Posterior cingulate gyrus (tissue), 11 donors: Measurements from ENCODE around the gene WIPI1.
"Not testable (repeated sequence)": the region's sequence is repeated elsewhere in the genome, so short reads cannot be mapped to it uniquely, and the experiment has no call there.

Experiments used
- DNase-seq, 10 donors: peaks; one replicate each; pipeline versions ENCODE4 v3.0.0 to v3.0.0-alpha.2; 2020 to 2021; ENCODE audit warnings: mixed read lengths in 3 of 10
- intact Hi-C: fragments of 100-400 bp; cut with DNase I; formaldehyde crosslinking; loops from one replicate; pipeline ENCODE4 v1.15.1; 2023

WIPI1 gene, protein sequence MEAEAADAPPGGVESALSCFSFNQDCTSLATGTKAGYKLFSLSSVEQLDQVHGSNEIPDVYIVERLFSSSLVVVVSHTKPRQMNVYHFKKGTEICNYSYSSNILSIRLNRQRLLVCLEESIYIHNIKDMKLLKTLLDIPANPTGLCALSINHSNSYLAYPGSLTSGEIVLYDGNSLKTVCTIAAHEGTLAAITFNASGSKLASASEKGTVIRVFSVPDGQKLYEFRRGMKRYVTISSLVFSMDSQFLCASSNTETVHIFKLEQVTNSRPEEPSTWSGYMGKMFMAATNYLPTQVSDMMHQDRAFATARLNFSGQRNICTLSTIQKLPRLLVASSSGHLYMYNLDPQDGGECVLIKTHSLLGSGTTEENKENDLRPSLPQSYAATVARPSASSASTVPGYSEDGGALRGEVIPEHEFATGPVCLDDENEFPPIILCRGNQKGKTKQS

DNA sequence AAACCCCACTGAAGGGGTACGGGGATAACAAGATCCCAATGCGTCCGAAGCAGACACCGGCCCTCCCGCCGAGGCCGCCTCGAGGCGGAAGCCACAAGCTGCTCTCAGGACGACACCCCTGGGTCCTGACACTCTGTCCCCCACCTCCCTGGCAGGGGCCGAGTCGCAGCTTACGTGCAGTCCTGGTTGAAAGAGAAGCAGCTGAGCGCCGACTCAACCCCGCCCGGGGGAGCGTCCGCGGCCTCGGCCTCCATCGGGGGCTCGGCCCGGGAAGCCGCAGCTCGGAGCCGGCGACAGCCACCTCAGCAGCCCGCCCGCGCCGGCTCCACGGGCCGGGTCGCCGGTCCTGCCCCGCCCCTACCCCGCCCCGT, at the start of gene WIPI1:
Gene WIPI1, minus strand, starts transcription at position 329 of the 371 bp plus-strand sequence. Its CDS starts 75 bp downstream, at position 254.
- peak in 5 of 10 donors; percentile 28 to 90 (median 40) for DNase-seq

DNA sequence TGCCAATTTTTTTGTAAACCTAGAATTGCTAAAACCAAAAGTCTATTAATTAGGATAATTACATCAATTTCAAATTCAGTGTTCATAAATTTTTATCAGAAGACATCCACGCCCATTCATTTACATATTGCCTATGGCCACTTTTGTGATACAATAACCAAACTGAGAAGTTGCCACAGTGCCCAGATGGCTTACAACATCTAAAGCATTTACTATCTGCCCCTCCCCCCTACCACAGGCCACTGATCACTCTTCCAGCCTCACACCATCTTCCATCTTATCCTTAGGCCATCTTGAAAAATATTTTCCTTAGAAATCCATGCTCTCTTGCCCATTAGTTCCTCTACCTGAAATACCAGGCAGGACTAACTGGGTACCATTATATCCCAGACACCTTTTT, 48.7 kb upstream of the WIPI1 start:
- DNase-seq, result no peak
- intact Hi-C loops, result no loop called here

More for the DNA sequence above, at the start of gene WIPI1:
- intact Hi-C loops, result loop anchor here (2.0 to 5.0 kb wide), 2 partner anchors 55 to 208 kb away; partner anchors contain the start of genes AMZ2 and PRKAR1A

DNA sequence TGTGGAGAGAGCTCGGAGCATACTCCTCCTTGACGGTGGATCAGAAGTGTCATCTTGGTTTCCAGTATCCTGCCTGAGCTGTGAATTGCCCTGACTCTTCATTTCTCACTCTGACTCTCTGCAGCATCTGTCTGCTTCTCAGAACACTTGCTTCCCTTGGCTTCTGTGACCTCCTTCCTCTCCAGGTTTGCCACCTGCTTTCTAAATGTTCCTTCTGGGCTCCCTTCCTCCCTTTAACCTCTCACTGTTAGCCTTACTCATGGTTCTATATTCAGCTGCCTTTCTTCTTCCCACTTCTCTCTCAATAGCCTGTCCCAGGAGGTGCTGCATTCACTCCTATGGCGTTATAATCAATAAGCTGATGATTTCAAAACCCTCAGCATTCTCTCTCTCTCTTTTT, 43.8 kb upstream of the WIPI1 start:
- DNase-seq, result no peak
- intact Hi-C loops, result no loop called here

DNA sequence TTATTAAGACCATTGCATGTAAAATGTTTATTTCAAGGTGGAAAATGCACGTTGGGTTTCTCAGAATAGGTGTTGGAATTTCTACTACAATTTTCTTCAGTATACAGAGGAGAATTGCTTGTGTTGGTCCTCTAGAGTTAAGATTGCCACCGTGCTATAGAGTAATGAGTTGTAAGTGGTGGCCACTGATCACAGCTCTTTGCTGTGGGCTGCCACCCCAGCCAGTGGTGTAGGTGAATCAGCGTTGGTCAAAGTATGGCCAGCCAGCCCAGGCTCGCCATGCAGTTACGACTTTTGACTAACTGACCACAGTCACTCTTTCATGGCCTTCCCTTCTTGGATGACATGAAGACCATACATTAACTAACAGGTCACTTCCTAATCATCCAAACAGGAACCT, 42.3 kb upstream of the WIPI1 start:
- intact Hi-C loops, result no loop called here
- no peak for DNase-seq

DNA sequence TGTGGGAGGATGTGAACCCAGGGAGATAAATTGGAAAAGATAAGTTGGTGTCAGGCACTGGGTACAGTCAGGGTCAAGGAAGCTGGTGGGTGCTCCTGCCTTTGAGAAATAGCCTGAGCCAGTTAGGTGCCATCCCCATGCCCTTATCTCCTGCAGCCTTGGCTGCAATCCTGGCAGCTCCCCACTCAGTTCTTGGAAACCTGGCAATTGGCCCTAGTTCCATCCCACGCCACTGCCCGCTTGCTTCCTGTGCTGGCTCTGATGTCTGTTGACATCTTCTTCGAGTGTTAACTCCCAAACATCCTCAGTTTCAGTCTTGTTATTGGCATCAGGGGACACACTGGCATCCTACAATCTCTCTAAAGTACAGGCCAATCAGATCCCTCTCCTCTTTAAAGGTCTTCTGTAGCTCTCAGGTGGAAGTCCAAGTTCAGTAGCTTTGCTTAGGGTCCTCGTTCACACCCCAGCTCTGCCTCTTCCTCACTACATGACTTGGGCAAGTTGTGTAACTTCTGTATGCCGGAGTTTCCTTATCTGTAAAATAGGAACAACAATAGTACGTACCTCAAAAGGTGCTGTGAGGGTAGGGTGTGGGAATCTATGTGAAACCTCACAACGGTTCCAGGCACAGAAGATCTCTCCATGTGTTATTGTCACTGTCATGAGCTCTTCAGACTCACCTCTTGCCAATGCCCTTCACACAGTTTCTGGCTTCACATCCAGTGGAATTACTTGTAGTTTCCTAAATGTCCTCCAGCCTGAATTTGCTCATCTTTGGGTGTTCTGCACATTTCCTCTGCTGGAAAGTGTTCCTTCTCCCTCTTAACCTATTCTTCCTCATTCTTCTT, 41.4 kb upstream of the WIPI1 start:
- no peak for DNase-seq
- intact Hi-C loops, result no loop called here

DNA sequence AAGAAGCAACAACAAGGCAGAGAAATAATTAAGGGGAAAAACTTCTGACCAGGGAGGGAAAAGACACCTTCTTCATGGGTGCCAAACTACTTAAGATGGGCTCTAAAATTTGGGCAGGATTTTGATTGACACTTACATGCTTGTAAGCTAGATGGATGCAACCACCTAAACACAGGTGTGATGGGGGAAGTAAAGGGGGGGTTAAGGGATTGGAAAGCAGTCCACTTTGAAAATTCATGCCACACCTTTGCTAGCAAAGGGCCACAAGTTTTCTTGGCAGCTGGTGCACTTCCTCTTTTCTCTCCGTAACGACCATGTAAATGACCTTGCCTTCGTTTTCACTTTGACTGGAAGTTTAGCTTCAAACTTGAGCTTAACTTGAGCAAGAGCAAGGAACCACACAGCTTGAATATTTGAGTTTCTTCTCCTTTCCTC, 40.6 kb upstream of the WIPI1 start:
- intact Hi-C loops, result no loop called here
- DNase-seq, result no peak

DNA sequence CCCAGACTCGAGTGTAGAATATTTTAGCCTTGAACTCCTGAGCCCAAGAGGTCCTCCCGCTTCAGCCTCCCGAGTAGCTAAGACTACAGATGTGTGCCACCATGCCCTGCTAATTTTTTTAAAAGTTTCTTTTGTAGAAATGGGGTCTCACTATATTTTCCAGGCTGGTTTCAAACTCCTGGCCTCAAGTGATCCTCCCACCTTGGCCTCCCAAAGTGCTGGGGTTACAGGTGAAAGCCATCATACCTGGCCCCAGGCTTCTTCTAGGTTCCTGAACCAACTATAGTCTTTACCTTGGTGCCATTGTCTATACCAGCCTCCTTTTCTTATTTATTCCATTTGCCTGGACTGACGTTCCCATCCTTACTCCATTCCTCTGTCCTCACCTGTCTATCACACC, 37.8 kb upstream of the WIPI1 start:
- no peak for DNase-seq

DNA sequence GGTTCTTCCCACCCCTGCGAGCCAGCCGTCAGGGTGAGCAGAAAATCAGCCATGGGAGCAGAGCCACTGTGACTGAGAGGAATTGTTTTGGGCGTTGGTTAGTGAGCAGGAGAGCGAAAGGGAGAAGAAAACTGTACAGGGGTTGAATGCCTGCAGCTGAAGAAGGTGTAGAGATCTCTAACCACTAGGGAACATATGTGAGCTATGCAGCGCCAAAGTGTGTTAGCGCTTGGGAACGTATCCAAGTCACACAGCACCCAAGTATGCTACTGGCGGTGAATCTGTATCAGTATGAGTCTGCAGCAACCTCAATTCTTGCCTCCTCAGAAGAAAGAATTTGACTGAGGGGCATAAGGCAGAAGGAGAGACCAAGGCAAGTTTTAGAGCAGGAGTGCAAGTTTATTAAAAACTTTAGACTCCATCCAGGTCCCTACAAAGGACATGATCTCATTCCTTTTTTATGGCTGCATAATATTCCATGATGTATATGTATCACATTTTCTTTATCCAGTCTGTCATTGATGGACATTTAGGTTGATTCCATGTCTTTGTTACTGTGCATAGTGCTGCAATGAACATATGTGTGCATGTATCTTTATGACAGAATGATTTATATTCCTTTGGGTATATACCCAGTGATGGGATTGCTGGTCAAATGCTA, 35.2 kb upstream of the WIPI1 start:
- DNase-seq, result not testable (repeated sequence)

More for the DNA sequence above, 37.8 kb upstream of the WIPI1 start:
- intact Hi-C loops, result no loop called here

DNA sequence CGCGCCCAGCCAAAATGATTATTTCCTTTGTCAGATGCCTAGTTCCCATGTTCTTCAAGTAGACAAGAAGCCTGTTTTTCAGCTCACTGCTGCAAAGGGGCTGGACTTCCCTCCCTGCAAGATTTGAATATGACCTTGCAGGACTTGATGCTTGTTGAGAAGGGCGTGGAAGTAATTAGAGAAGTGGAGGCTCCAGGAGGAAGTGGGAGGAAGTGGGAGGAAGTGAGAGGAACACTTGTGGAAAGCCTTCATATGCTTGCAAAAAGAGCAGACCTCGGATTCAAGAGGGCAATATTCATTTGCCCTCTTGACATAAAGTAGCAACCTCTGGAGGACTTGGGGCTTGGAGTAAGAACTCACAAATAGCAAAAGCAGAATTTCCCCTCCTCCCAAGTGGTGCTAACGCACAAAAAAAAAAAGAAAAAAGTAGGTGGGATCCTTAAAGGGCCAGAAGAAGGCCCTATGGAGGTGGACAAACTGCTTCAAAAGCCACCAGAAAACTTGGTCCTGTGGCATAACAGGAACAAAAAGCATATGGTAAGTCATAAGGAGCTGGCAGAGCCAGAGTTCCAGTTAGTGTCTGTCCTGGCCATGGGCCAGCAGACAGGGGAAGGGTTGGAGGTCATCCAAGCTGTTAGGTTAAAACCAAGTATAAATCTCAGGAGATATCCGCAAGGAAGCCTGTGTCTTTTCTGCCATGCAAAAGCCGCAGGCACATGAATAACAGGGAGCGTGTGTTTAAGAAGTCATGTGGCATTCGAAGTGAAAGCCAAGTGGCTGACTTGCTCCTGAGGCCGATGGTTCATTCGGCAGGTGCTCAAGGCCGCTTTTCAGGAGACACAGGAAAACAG, 34.3 kb upstream of the WIPI1 start:
- DNase-seq, result no peak
- intact Hi-C loops, result no loop called here

More for the DNA sequence above, 35.2 kb upstream of the WIPI1 start:
- intact Hi-C loops, result not testable (repeated sequence)

DNA sequence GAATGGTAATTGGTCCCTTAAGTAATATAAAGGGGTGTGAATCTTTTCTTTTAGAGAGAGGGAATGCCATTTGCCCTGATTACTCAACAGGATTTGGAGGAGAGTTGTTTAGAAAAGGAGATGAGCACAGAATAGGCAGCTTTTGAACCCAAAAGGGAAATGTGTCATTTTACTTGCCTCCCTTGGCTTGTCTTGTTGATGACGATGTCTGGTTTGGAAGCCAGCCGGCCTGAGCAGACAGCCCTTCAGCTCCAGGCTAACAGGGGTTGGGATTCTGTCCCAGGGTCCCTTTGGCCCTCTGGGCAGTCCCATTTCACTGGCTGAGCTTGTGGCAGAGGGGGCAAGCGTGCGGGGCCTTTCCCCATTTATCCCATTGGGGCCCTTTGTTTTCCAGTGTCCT, 32.6 kb upstream of the WIPI1 start:
- intact Hi-C loops, result no loop called here
- DNase-seq, result no peak

DNA sequence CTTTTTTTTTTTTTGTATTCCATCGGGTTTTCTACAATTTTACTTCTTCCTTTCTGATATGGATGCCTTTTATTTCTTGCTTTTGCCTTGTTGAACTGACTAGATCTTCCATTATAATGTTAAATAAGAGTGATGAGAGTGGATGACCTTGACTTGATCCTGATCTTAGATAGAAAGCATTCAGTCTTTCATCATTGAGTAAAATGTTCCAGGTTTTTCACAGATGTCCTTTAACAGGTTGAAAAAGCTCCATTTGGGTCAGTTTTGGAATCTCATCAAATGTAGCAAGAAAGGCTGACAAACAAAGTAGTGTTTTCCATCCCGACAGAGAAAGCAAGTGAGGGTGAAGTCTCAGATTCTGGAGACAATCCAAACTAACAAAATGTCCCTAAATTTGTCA, 27.2 kb upstream of the WIPI1 start:
- intact Hi-C loops, result no loop called here
- DNase-seq, result no peak

DNA sequence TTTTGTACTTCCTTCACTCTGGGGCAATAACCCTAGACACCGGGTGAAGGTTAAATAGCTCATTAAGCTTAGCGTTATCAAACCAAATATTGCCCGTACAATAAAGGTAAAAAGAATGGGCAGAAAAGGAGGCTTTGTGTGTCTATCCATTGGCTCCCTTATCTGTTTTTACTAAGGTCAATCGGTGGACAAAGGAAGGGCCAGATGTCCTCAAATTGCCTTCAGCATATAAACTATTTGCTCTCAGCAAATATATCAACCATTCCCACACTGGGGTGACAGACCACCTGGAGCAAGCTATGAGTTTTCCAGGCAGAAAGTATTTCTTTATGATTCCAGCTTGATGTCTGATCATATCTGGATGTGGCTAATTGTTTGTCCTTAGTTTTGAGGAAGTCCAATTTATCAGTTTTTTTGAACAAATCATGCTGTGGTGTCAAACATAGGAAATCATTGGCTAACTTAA, 25.3 kb upstream of the WIPI1 start:
- no peak for DNase-seq
- intact Hi-C loops, result no loop called here

DNA sequence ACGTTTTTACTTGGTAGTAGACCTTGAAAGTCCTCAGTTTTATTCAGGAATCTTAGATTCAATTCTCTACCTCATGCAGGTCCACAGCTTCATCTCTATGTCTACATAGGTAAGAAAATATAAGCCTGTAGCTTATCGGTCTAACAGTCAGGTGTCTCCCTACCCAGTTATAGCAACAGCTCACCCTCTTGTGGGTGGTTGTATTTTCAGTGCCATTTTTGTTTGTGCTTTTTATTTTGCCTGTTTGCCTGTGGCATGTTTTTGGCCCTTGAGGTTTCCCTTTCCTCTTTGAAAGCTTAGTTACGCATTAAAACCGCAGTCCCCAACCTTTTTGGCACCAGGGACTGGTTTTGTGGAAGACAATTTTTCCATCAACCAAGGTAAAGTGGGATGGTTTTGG, 23.6 kb upstream of the WIPI1 start:
- DNase-seq, result no peak
- intact Hi-C loops, result no loop called here

DNA sequence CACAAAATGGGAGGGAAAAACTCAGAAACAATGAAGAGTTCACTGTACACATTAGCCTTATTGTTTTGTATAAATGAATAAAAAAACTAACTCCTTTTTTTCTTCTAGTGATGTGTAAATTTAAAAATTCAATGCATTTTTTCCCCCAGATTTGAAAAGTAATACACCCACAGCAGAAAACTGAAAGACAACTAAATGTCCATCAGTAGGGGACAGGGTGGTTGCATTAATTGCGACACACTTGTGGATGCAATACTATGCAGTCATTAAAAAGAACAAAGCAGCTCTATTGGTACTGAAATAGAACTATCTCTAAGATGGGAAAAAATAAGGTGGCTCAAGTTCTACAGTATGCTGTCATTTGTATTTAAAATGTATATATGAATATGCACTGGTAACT, 13.7 kb upstream of the WIPI1 start:
- no peak for DNase-seq
- intact Hi-C loops, result no loop called here

DNA sequence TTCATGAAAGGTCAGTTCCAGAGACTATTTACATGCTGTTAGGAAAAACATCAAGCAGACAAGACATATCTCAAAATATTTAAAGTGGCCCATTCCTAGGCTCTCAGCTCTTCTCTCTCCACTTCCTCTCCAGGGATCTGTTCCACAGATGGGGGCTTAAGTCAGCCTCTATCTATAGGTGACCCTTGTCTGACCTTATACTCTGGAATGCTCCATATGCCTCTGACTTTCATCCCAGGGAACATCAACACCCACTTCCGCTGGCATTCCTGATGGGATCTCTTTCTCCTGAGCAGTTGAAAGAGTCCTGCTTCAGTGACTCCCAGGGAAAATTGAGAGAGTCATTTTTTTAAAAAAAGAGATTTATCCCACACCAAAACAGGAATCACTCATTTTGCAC, 11.5 kb upstream of the WIPI1 start:
- no peak for DNase-seq
- intact Hi-C loops, result loop anchor here (5.0 kb wide), 1 partner anchor 289 kb away; no protein-coding TSS in a partner anchor

DNA sequence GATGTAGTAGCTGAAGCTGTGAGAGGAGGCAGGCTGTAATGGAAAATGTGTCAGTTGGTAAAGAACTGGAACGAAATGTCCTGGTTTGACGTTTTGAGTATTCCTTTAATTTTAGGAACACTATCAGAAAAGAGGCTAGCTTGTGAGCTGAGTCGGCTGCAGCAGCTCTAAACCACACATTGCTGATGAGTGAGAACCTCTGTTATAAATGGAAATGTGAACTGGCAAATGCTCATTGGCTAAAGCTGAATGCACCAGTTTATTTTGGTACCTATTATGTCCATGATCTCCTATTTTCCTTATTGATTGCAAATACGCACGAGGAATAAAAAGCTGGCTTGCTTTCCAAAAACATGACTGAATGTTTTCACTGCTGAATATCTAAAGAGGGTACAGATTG, 11.0 kb upstream of the WIPI1 start:
- intact Hi-C loops, result loop anchor here (5.0 kb wide), 1 partner anchor 289 kb away; no protein-coding TSS in a partner anchor
- DNase-seq, result no peak

DNA sequence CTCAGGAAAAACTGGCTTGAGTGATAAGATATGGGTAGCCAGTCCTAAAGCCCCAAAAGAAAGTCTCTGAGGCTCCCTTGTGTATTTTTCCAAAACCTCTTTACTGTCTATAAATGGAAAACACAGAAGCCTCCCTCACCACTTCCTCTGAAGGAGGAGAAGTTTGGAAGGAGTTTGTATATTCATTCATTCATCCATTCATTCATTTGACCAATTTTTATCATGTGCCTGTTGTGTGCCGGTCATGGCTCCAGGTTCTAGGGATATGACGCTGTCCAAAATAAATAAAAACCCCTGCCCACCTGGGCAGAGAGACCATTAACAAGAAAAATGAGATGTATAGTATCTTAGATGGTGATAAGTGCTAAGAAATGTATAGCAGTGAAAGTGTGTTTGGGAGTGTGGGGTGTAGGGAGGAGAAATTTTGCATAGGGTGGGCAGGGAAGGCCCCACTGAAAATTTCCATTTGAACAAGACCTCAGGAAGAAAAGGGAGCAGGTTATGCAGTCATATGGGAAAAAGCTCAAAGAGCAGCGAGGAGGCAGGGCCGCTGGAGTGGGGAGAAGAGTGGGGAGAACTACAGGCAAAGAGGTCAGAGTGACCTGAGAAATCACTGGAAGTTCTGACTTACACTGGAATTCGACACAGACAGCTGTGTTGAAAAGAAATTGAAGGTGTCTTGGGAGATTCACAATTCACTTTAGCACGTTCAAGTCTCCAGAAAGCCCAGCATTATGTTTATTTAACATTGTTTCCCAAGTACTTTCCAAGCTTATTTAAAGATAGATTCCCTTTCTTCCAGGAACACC, 6.1 kb upstream of the WIPI1 start:
- intact Hi-C loops, result loop anchor here (2.0 kb wide), 1 partner anchor 201 kb away; no protein-coding TSS in a partner anchor

DNA sequence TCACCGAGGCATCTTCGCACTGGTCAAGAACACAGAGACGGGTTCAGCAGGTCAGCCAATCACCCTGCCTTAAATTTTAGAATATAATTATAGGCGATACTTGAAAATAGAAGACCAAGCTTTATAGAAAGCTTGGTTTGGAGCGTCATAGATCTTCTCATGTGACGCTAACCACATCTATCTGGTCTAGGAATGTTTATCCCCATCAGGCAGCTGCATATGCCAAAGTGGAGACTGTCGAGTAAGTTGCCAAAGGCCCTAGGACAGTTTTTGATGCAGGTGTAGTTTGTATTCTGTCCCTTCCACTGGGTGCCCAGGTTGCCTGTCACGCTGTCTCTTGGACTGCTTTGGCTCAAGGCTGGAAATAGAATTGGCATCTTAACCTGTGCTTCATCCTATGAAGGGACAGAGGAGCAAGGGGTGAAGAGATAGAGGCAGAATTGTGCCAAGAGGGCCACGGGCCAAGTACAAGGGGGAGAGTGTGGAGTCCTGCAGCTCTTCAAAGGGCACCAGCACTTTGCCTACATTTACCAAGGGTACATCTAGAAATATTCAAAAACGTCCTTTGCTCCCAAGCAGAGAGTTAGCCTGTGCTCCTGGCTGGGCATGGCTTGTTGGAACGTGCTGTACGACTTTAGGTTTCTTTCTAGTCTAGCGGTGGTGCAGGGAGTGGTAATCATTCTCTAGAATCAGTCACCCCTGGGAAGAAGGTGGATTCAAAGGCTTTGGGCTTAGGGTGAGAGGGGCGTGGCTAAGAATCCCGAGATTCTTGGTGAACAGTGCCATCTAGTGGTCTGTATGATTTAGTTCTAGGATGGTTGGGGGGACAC, 5.3 kb upstream of the WIPI1 start:
- intact Hi-C loops, result loop anchor here (2.0 kb wide), 1 partner anchor 200 kb away; no protein-coding TSS in a partner anchor
- peak in 4 of 10 donors; percentile 24 to 46 (median 42) for DNase-seq

More for the DNA sequence above, 6.1 kb upstream of the WIPI1 start:
- DNase-seq, result no peak
